ENCODE measurements around the gene FGR.

FGR gene

DNA sequence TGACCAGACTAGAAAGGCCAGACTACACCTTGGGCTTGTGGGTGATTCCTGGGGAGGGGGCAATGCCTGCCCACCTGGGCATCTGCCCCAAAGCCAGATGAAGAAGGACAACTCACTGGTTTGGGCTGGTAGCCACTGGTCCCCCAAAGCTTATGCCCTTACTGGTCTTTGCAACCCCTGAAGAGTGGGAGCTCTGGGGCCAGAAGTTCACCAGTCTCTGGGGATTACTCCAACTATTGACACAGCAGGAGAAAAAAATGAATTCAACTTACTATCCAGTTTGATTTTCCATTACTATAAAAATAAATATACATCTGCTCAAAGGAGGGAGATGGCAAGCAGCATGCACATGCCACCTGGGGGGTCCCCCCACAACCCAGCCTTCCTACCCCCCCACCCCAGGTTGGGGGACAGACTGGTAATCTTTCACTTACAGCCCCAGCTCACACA, 33.6 kb downstream of the FGR start:
- ATAC-seq (ENCODE audit: low read depth) (no peak), DNase-seq (ENCODE audit: low spot score) (no peak)
- Histone ChIP-seq H3K27me3 (ENCODE audit: insufficient read depth, poor library complexity, severe bottlenecking) (no peaks in the 10 kb centered on the region), H3K27ac (ENCODE audit: poor library complexity, severe bottlenecking) (peak overlapping the region; percentile 77), H3K36me3 (ENCODE audit: low read depth) (no peaks in the 10 kb centered on the region), H3K4me3 (ENCODE audit: severe bottlenecking) (peak overlapping the region; percentile 85), H3K4me1 (ENCODE audit: insufficient read depth, poor library complexity, severe bottlenecking) (peaks cover 32% of the 10 kb centered on the region), H3K9me3 (ENCODE audit: severe bottlenecking) (no peaks in the 10 kb centered on the region)
- TF ChIP-seq, protein P1, sequence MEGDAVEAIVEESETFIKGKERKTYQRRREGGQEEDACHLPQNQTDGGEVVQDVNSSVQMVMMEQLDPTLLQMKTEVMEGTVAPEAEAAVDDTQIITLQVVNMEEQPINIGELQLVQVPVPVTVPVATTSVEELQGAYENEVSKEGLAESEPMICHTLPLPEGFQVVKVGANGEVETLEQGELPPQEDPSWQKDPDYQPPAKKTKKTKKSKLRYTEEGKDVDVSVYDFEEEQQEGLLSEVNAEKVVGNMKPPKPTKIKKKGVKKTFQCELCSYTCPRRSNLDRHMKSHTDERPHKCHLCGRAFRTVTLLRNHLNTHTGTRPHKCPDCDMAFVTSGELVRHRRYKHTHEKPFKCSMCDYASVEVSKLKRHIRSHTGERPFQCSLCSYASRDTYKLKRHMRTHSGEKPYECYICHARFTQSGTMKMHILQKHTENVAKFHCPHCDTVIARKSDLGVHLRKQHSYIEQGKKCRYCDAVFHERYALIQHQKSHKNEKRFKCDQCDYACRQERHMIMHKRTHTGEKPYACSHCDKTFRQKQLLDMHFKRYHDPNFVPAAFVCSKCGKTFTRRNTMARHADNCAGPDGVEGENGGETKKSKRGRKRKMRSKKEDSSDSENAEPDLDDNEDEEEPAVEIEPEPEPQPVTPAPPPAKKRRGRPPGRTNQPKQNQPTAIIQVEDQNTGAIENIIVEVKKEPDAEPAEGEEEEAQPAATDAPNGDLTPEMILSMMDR (IDR thresholded peaks at IDR 0.05; ENCODE audit: poor library complexity, severe bottlenecking), result no peak

- Histone ChIP-seq H3K9me3 (ENCODE audit: severe bottlenecking) (no peaks in the 10 kb centered on the region), H3K4me3 (ENCODE audit: severe bottlenecking) (no peak overlapping the region), H3K36me3 (ENCODE audit: low read depth) (no peaks in the 10 kb centered on the region), H3K27ac (ENCODE audit: poor library complexity, severe bottlenecking) (peak overlapping the region; percentile 77), H3K4me1 (ENCODE audit: insufficient read depth, poor library complexity, severe bottlenecking) (peaks cover 38% of the 10 kb centered on the region), H3K27me3 (ENCODE audit: insufficient read depth, poor library complexity, severe bottlenecking) (no peaks in the 10 kb centered on the region)
- no peak for ATAC-seq (ENCODE audit: low read depth)
- TF ChIP-seq, protein P1 (IDR thresholded peaks at IDR 0.05; ENCODE audit: poor library complexity, severe bottlenecking), result no peak
- DNase-seq (ENCODE audit: low spot score), result no peak
Observed at GRCh38 chr1:27600498-27601175, 34.3 kb downstream of the FGR start.

DNA sequence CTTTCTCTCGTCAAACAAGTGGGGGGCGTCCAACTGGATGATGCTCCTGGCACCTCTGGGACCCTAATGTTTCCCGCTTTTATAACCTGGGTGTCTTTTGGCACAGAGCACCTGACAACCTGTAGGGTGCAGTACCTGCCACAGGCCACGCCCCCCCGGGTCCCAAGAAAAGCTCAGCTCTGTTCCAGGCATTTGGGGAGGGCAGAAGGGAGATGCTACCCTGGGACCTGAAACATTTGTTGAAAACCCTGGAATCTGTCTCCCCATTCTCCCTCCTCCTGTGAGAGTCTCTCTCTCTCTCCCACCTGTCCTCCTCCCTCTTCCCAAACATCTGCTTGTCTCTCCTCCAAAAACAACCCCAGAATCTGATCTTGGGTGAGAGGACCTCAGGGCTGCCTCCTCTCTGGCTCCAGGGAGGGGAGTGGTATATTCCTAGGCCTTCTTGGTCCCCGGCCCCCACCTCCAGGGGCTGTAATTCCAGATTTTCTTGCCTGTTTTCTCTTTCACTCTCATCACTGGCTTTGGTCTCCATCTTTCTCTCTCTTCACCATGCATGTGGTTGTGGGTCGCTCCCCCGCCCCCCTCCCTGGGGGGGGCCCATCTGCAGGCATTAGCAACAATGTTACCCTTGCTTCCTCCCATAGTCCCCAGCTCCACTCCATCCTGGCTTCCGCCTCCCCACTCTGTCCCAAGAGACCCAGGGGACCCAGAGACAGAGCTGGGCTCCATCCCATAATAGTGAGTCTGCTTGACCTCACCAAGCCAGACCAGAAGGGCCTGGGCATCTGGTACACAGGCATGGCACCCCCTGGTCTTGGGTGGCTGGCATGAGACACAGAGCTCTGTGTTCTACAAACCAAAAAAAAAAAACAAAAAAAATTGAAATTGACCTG, 35.1 kb downstream of the FGR start:
- ATAC-seq (ENCODE audit: low read depth), result no peak
- H3K4me3 ChIP-seq (ENCODE audit: severe bottlenecking), result no peak overlapping the region
- peaks cover 46% of the 10 kb centered on the region for H3K4me1 ChIP-seq (ENCODE audit: insufficient read depth, poor library complexity, severe bottlenecking)

GRCh38 chr1:27598902-27599528, 36.0 kb downstream of the FGR start:
- H3K9me3 ChIP-seq (ENCODE audit: severe bottlenecking), result no peaks in the 10 kb centered on the region
- H3K4me1 ChIP-seq (ENCODE audit: insufficient read depth, poor library complexity, severe bottlenecking), result peaks cover 53% of the 10 kb centered on the region
- no peaks in the 10 kb centered on the region for H3K27me3 ChIP-seq (ENCODE audit: insufficient read depth, poor library complexity, severe bottlenecking)
- ATAC-seq (ENCODE audit: low read depth) (peak; percentile 26), DNase-seq (ENCODE audit: low spot score) (no peak)
- H3K4me3 ChIP-seq (ENCODE audit: severe bottlenecking), result no peak overlapping the region
- H3K27ac ChIP-seq (ENCODE audit: poor library complexity, severe bottlenecking), result peak overlapping the region; percentile 77
- TF ChIP-seq, protein P1 (IDR thresholded peaks at IDR 0.05; ENCODE audit: poor library complexity, severe bottlenecking), result no peak
- H3K36me3 ChIP-seq (ENCODE audit: low read depth), result no peaks in the 10 kb centered on the region

More for the DNA sequence above, 35.1 kb downstream of the FGR start:
- H3K36me3 ChIP-seq (ENCODE audit: low read depth), result no peaks in the 10 kb centered on the region
- TF ChIP-seq, protein P1 (IDR thresholded peaks at IDR 0.05; ENCODE audit: poor library complexity, severe bottlenecking), result no peak
- no peak for DNase-seq (ENCODE audit: low spot score)
- H3K27ac ChIP-seq (ENCODE audit: poor library complexity, severe bottlenecking), result peak overlapping the region; percentile 77
- no peaks in the 10 kb centered on the region for H3K9me3 ChIP-seq (ENCODE audit: severe bottlenecking)
- H3K27me3 ChIP-seq (ENCODE audit: insufficient read depth, poor library complexity, severe bottlenecking), result no peaks in the 10 kb centered on the region

Measured in RWPE2 (cell line).